Measurements from ENCODE around the gene ABCG8. TPM values are rescaled to one million over a fixed set of nuclear protein-coding genes. Genes with fewer than 3 reads are reported as not detected.

The ABCG8 gene
- not detected in 2 replicates for total RNA-seq (2014; rRNA removed; shearing (Covaris generic); ENCODE audit: low replicate concordance)

DNA sequence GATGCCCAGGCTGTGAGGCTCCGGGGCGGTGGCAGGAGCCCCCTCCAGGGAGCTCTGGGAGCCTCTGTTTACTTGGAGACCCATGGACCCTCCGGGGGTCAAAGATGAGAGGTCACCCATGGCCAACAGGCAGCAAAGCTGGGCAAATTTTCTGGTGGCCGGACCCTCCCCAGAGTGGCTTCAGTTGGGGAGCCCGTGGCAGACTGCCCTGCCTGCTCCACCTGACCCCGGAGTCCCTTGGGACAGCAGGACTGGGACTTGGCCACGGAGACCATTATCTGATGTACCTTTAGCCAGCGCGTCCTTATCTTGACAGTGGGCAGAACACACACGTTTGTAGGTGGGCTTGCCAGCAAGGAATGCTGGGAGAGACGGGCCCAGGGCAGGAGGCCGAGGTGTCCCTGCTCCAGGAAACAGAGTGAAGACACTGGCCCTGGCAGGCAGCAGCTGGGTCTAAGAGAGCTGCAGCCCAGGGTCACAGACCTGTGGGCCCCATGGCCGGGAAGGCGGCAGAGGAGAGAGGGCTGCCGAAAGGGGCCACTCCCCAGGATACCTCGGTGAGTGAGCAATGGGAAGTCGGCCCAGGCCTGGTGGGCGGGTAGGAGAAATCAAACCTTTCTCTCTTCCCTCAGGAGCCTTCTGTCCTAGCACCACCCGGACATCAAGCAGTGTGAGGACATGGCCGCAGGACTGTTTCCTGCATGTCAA is at the start of gene ABCG8, which contains the start of gene ABCG5:
Gene ABCG8 (plus strand): TSS at position 412 of the 708 bp plus-strand sequence. CDS start 83 bp downstream, at position 495.
Gene ABCG5 (minus strand): TSS at position 280 of the 708 bp plus-strand sequence. CDS start 160 bp downstream, at position 120.
- in situ Hi-C loops (cut with HindIII; ENCODE audit: low pct_unique_long_range_greater_than_20kb, low sequenced_read_pairs) = no loop called here
- no peak for DNase-seq (ENCODE audit: low read depth)

DNA sequence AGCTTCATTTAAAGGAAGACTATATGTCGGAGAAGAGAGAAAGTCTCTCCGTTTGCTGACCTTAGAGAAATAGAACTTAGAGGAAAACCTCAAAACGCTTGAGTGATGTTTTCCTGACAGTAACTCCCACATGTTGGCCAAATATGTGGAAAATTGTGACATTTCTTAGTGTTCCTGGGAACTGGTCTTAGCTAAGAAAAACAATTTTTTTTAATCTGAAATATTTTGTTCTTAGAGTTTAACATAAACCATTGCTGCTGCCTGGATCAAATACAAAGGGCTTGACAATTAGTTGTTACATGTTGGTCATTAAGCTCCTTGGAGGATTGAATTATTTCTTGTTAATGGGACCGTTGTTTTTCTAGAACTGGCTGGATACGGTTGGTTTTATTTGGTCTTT is 48.6 kb upstream of the ABCG8 start:
- no peak for DNase-seq (ENCODE audit: low read depth)

DNA sequence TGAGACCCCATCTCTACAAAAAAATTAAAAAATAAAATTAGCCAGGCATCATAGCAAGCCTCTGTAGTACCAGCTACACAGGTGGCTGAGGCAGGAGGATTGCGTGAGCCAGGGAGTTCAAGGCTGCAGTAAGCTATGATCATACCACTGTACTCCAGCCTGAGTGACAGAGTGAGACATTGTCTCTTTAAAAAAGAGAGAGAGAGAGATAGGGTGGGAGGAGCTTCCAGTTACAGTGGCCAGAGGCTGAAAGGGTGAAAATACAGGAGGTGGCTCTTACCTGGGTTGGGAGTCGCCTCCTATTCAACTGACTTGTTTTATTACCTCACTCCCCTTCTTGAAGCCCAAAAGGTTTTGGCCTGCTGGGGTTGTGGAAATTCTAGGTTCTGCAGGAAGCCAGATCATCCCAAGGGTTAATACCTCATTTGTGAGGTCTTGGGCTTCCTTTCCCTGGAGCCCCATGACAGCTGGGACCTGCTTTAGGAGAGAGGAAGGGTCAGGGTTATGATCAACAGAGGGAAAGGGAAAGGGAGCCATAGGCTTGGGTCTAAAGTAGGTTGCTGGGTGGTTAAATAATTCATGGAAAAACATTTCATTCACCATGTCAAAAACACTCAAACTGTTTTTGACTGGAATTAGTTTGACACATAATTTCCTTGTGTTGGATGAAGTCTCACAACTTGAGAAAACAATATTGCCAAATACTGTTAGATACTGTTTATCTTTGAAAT is 47.6 kb upstream of the ABCG8 start:
- no peak for DNase-seq (ENCODE audit: low read depth)
- in situ Hi-C loops (cut with HindIII; ENCODE audit: low pct_unique_long_range_greater_than_20kb, low sequenced_read_pairs) = no loop called here

More for the DNA sequence above, 48.6 kb upstream of the ABCG8 start:
- in situ Hi-C loops (cut with HindIII; ENCODE audit: low pct_unique_long_range_greater_than_20kb, low sequenced_read_pairs) = no loop called here

DNA sequence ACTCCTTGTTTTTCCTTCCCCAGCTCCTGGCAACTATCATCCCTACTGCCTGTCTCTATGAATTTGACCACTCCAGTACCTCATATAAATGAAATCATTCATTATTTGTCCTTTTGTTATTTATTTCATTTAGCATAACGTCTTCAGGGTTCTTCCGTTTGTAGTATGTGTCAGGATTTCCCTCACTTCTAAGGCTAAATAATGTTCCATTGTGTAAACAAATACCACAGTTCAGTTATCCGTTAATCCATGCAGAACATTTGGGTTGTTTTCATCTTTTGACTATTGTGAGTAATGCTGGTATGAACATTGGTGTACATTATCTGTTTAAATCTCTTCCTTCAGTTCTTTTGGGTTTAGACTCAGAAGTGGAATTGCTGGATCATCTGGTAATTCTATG is 46.1 kb upstream of the ABCG8 start:
- in situ Hi-C loops (cut with HindIII; ENCODE audit: low pct_unique_long_range_greater_than_20kb, low sequenced_read_pairs) = no loop called here
- DNase-seq (ENCODE audit: low read depth) = peak; percentile 92

DNA sequence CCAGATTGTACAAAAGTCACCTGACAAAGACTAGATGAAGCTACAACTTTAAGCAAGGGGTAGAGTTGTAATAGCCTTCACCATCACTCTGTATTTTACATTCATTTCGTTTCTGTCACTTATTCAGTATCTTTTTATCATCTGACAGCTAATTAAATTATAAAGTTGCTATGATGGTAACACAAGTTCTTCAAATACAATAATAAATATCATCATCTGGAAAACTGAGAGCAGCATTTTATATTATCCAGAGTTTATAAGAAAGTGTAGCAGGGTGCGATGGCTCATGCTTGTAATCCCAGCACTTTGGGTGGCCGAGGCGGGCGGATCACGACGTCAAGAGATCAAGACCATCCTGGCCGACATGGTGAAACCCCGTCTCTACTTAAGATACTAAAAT is 43.8 kb upstream of the ABCG8 start:
- in situ Hi-C loops (cut with HindIII; ENCODE audit: low pct_unique_long_range_greater_than_20kb, low sequenced_read_pairs) = no loop called here
- DNase-seq (ENCODE audit: low read depth) = no peak

DNA sequence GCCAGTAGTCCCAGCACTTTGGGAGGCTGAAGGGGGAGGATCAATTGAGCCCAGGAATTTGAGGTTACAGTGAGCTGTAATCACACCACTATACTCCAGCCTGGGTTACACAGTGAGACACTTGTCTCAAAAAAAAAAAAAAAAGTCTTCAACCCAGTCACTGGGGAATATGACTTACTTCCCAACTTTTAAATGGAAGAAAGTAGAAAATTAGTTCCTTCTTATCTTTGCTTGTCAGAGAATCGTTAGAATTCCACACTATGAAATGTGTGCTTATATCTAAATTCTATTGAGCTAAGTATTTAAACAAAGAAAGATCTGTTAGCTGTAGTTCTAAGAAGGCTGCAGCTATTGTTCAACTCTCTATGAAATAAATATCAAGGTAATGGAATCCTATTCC is 42.6 kb upstream of the ABCG8 start:
- no peak for DNase-seq (ENCODE audit: low read depth)
- in situ Hi-C loops (cut with HindIII; ENCODE audit: low pct_unique_long_range_greater_than_20kb, low sequenced_read_pairs) = no loop called here

DNA sequence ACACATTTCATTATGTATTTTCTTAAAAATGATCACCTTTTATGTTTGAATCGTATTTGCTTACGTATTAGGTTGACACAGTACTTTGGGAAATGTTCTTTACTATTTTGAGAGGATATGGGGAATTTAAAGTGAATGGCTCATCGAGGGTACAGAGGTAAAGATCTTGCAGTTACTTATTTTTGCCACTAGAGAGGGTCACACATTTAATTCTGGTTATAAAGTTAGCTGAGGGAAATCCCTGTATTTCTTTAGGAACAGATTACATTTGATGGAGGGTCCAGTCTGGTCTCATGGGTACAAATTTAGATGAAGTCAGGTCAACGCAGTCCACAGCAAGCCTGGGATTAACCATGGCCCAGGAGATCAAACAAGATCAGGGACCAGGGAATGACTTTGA is 40.5 kb upstream of the ABCG8 start:
- in situ Hi-C loops (cut with HindIII; ENCODE audit: low pct_unique_long_range_greater_than_20kb, low sequenced_read_pairs) = no loop called here
- no peak for DNase-seq (ENCODE audit: low read depth)

DNA sequence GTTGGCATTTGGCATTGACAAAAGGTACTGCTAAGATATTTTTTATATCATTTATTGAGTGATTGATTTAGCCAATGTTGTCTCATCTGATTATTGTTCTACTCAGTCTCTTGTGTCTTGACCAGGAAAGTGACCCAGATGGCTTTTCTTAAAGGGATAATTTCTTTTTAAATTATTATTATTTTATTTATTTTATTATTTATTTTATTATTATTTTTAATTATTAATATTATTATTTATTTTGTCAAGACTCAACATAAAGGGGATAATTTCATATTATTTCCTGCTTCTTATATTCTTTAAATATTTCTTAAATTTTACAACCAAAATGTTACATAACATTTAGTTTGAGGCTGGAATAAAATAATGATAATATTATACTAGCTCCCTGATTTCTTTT is 37.9 kb upstream of the ABCG8 start:
- in situ Hi-C loops (cut with HindIII; ENCODE audit: low pct_unique_long_range_greater_than_20kb, low sequenced_read_pairs) = no loop called here
- no peak for DNase-seq (ENCODE audit: low read depth)

DNA sequence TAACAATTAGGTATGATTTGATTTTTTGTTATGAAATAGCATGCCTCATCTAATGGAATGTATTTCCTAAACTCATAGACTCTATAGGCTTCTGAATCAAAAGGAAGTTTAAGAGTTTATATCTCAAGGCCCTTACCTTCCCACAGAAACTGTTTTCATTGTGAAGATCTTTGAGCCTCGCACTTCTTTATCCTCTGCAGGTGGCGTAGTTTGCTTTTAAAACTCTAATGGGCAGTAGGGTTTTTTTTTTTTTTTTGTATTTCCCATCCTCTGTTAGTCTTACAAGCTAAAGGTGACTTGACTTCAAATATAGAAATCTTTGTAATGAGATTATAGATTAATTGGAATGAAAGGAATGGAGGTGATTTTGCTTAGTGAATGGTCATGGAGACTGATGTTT is 36.6 kb upstream of the ABCG8 start:
- DNase-seq (ENCODE audit: low read depth) = no peak

DNA sequence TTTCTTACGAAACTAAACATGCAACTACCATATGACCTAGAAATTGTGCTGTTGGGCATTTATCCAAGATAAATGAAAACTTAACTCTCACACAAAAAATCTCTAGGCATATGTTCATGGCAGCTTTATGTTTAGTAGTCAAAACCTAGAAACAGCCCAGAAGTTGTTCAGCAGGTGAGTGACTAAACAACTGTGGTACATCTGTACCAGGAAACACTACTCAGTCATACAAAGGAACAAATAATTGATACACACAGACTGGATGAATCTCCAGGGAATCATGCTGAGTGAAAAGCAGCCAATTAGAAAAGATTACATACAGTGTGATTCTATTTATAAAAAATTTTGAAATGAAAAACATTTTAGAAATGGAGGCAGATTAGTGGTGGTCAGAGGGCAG is 35.7 kb upstream of the ABCG8 start:
- in situ Hi-C loops (cut with HindIII; ENCODE audit: low pct_unique_long_range_greater_than_20kb, low sequenced_read_pairs) = no loop called here
- no peak for DNase-seq (ENCODE audit: low read depth)

More for the DNA sequence above, 36.6 kb upstream of the ABCG8 start:
- in situ Hi-C loops (cut with HindIII; ENCODE audit: low pct_unique_long_range_greater_than_20kb, low sequenced_read_pairs) = no loop called here

DNA sequence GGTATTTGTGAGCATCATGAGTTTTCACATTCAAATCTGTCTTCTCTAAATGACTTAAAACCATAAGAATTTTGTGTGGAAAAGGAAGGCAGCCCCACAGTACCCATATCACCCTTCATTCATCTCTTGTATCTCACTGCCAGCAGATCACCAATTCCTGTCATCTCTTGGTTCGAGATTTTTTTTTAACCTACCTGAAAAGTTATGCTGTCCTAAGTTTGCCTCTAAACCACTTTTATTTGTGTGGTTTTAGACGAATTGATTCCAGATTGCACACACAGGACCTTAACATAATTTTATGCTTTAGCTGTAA is 32.1 kb upstream of the ABCG8 start:
- in situ Hi-C loops (cut with HindIII; ENCODE audit: low pct_unique_long_range_greater_than_20kb, low sequenced_read_pairs) = no loop called here

DNA sequence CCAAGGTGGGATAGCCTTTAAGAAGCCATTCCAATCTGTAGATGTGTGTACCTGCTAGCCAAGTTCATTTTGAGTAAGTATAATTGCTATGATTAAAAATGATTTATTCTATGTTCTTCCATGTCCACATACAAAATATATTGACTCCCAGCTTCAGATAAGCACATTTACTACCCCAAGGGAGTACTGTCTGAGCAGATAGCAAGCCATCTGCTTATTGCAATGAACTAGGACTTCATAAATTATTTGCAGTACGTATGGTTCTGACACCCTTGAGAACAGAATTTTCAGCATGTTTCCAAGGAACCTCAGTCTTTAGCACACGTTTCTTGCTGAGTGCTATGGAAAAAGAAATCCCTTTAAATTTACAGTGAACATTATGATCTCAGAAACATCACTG is 28.3 kb upstream of the ABCG8 start:
- no peak for DNase-seq (ENCODE audit: low read depth)
- in situ Hi-C loops (cut with HindIII; ENCODE audit: low pct_unique_long_range_greater_than_20kb, low sequenced_read_pairs) = no loop called here

More for the DNA sequence above, 32.1 kb upstream of the ABCG8 start:
- DNase-seq (ENCODE audit: low read depth) = no peak

DNA sequence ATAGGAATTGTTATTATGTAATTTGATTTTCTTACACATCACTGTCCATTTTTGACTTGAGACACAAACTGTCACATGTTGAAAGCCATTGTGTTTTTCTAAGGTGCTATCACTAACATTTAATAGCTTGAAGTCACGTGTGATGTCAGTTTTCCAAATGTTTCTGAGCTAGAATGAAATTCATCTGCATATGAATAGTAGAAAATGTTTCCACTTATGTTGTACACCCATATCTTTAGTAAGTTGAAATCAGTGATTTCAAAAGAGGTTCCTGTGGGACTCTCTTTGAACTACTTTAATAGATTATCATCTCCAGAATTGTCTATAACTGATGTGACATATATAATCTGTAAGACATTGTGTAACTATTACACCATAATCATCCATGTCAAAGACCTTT is 27.9 kb upstream of the ABCG8 start:
- in situ Hi-C loops (cut with HindIII; ENCODE audit: low pct_unique_long_range_greater_than_20kb, low sequenced_read_pairs) = no loop called here

DNA sequence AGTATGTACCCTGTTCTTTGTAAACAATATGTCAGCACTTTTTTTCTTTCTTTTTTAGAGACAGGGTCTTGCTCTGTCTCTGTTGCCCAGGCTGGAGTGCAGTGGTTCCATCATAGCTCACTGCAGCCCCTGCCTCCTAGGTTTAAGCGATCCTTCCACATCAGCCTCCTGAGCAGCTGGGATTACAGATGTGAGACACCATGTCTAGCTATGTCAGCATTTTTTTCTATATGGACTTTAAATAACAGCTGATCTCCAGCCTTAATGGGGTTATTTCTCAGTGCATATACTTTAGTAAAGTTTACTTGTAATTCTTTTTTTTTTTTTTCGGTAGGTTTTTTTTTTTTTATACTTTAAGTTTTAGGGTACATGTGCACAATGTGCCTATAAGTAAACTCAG is 26.8 kb upstream of the ABCG8 start:
- in situ Hi-C loops (cut with HindIII; ENCODE audit: low pct_unique_long_range_greater_than_20kb, low sequenced_read_pairs) = no loop called here
- DNase-seq (ENCODE audit: low read depth) = no peak

More for the DNA sequence above, 27.9 kb upstream of the ABCG8 start:
- no peak for DNase-seq (ENCODE audit: low read depth)

DNA sequence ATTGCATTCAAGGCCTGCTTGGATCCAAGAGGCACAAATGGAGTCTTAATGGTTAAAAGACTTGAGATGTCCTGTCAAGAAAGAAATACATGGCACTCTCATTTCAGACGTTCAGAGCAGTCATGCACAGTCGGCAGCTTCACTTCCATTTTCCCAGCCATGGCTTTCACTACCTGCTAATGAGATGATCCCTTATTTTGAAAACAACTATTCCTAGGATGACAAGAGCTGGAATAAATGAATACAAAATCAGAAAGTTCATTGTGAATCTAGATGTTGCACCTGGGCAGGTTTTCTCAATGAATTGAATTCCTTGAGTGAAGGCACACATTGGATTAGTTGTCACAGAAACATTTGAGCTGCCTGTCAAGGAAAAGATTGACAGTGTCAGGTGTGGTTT is 25.8 kb upstream of the ABCG8 start:
- no peak for DNase-seq (ENCODE audit: low read depth)
- in situ Hi-C loops (cut with HindIII; ENCODE audit: low pct_unique_long_range_greater_than_20kb, low sequenced_read_pairs) = no loop called here

DNA sequence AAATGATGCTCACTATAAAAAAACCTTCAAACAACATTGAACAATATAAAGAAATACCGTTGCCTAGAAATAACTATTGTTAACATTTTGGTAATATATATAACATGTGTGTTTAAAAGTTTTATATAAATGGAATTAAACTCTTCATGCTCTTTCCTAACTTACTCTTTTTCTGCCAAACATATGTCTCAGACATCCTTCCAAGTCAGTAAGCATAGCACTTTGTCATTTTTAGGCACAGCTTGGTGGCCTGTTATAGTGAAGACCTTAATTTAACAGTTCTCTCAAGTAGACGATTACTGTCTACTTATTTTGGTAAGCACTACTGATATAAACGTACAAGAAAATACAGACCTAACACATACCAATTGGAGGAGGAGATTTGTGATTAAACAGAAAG is 24.1 kb upstream of the ABCG8 start:
- DNase-seq (ENCODE audit: low read depth) = no peak
- in situ Hi-C loops (cut with HindIII; ENCODE audit: low pct_unique_long_range_greater_than_20kb, low sequenced_read_pairs) = no loop called here

DNA sequence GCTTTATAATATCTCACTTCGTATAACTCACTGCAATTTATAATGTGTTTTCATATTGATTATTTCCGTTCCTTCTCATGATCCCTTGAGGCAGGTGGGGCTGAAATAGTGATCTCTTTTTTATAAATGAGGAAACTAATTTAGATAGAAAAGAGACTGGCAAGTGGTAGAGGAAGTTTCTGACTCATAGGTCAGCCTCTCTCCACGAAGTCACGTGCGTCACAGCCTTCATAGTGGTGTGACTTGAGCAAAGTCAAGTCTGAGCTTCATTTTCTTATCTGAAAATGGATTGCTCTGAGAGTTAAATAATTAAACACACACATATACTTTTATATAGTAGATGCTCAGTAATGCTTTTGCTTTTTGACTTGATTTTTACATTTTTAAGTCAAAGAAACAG is 20.0 kb upstream of the ABCG8 start:
- peak; percentile 37 for DNase-seq (ENCODE audit: low read depth)
- in situ Hi-C loops (cut with HindIII; ENCODE audit: low pct_unique_long_range_greater_than_20kb, low sequenced_read_pairs) = no loop called here

DNA sequence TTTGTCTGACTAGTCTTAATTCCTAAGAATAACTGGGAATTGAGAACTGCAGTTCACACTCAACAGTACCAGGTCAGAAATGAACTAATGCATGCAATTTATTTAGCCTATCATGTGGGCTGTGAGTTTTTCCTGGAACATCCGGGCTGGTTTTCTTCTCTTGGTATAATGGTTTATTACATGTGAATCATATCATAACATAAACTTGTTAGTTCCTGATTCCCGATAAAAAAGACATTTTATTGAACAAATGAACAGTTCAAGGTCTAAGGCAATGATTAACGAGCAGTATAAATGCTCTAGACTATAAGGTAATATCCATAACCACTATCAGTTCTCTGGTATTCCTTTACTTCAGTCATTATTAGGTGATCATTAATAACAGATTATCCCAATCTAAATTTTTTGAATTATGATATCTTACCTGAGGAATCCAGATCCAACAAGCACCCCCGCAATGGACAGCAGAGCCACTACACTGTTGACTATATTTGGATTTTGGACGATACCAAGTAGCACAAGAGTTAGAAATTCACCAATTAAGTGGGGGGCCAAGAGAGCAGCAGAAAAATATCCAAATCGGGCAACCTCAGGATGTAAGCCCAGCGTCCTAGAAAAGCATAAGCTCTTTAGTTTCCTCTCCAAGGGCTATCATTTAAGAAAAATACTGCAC is 19.1 kb upstream of the ABCG8 start:
- in situ Hi-C loops (cut with HindIII; ENCODE audit: low pct_unique_long_range_greater_than_20kb, low sequenced_read_pairs) = no loop called here
- DNase-seq (ENCODE audit: low read depth) = no peak

DNA sequence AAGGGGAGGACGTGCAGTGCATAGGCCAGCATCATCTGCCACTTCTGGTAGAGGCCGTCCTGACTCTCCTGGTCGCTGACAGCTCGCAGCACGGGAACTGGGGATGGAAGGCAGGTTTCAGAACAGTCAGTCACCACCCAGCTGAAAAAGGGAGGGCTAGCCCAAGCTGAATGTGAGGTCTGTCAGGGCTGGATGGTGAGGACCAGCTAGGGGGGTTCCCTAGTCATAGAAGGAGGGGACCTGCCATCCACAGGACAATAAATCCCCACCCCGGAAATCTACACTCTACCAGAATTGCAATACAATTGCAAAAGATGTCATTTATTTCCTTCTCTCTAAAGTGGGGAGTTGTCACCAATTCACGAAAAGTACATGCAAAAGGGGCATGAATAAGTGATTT is 15.9 kb upstream of the ABCG8 start:
- DNase-seq (ENCODE audit: low read depth) = no peak
- in situ Hi-C loops (cut with HindIII; ENCODE audit: low pct_unique_long_range_greater_than_20kb, low sequenced_read_pairs) = no loop called here

Data from Caki2 (cell line).